GM19397 (cell line): ENCODE data around the gene TENT4B.
A peak's percentile ranks its signal among the peaks of the same experiment; 100 is the strongest.
"Not testable (repeated sequence)": the region's sequence is repeated elsewhere in the genome, so short reads cannot be mapped to it uniquely, and the experiment has no call there.

Experiments used
- ATAC-seq: cut with Tn5 transposase; IDR thresholded peaks from one replicate; pipeline ENCODE4 v1.9.1; 2021; ENCODE audit warnings: mild to moderate bottlenecking, moderate library complexity; ENCODE audit not compliant: unreplicated experiment

The TENT4B gene

GRCh38 chr16:50227120-50227519, 74.0 kb downstream of the TENT4B start:
- no peak for ATAC-seq

GRCh38 chr16:50227665-50228064, 74.6 kb downstream of the TENT4B start:
- no peak for ATAC-seq

- ATAC-seq = no peak
Measured at GRCh38 chr16:50228364-50228868, 75.3 kb downstream of the TENT4B start.

GRCh38 chr16:50229149-50229726, 76.1 kb downstream of the TENT4B start:
- ATAC-seq = no peak

GRCh38 chr16:50234771-50235556, 81.9 kb downstream of the TENT4B start:
- no peak for ATAC-seq

- ATAC-seq = no peak
Measured at GRCh38 chr16:50235581-50235980, 82.5 kb downstream of the TENT4B start.

GRCh38 chr16:50238314-50238713, 85.2 kb downstream of the TENT4B start:
- no peak for ATAC-seq

GRCh38 chr16:50238868-50239301, 85.8 kb downstream of the TENT4B start:
- no peak for ATAC-seq

- ATAC-seq = not testable (repeated sequence)
Measured at GRCh38 chr16:50243024-50243423, 89.9 kb downstream of the TENT4B start.

- no peak for ATAC-seq
Measured at GRCh38 chr16:50244140-50244503, 91.0 kb downstream of the TENT4B start.

GRCh38 chr16:50244504-50245416, 91.7 kb downstream of the TENT4B start:
- ATAC-seq = no peak

- ATAC-seq = peak; percentile 82
Measured at GRCh38 chr16:50245417-50246298, 92.6 kb downstream of the TENT4B start.

- peak; percentile 30 for ATAC-seq
Measured at GRCh38 chr16:50246299-50247122, 93.4 kb downstream of the TENT4B start.

- ATAC-seq = no peak
Measured at GRCh38 chr16:50247123-50247905, 94.2 kb downstream of the TENT4B start.

GRCh38 chr16:50247906-50248608, 95.0 kb downstream of the TENT4B start:
- ATAC-seq = no peak

GRCh38 chr16:50248845-50249244, 95.7 kb downstream of the TENT4B start:
- no peak for ATAC-seq

- ATAC-seq = no peak
Measured at GRCh38 chr16:50251375-50252081, 98.4 kb downstream of the TENT4B start.
